ENCODE results near the gene PCGF3. TPM values are rescaled to one million over a fixed set of nuclear protein-coding genes. Genes with fewer than 3 reads are reported as not detected.

Gene PCGF3
- total and polyA plus RNA-seq, 10 of the 15 experiments (the other 5 are each of a cell fraction or from before 2014, with no cell fraction given): 2.2 to 43.8 (median 15.9) TPM

DNA sequence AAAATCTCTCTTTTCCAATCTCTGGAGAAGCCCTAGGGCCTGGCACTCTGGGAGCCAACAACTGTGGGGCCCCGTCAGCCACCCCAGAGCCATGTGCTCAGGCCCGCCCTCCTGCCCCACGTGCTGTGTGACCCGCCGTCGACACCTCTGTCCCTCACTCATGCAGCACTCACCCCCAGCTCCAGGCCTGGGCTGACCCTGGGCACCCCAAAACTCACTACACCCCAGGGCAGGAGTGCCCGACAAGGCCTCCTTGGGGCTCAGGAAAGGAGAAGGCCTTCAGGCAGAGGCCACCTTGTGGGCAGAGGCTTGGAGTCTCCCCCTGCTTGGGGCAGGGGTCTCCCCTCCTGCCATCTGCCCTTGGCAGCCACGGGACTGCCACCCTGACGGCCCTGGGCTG, 25.5 kb upstream of the PCGF3 start:
- POLR2A ChIA-PET: interaction anchor here (1.8 kb wide), 1 partner anchor 19 kb away, joined by 5 read pairs; no protein-coding TSS in a partner anchor

More for the DNA sequence above, 25.5 kb upstream of the PCGF3 start:
- Histone ChIP-seq H3K9me3 (replicated peaks; ENCODE audit: control insufficient read depth, insufficient read depth, low read length) (no peaks in the 10 kb centered on the region), H4K20me1 (ENCODE audit: control insufficient read depth, insufficient read depth) (no peaks in the 10 kb centered on the region), H3K27ac (ENCODE audit: control insufficient read depth, insufficient read depth) (no peak overlapping the region), H3K27me3 (replicated peaks in 1 of 2; ENCODE audit: control insufficient read depth in 2 of 2, insufficient read depth in 2 of 2, low read length in 1 of 2) (no peaks in the 10 kb centered on the region), H3K4me1 (ENCODE audit: control insufficient read depth, insufficient read depth, low read length) (peaks cover 36% of the 10 kb centered on the region), H3K36me3 (ENCODE audit: control insufficient read depth in 2 of 2, insufficient read depth in 2 of 2, low read length in 1 of 2) (no peaks in the 10 kb centered on the region), H3K4me3 (no peak overlapping the region), H3K4me2 (ENCODE audit: control insufficient read depth, insufficient read depth) (peak overlapping the region; percentile 89), H3K79me2 (ENCODE audit: control insufficient read depth, insufficient read depth, low read length) (peaks cover 6% of the 10 kb centered on the region), H3K9ac (ENCODE audit: control insufficient read depth, insufficient read depth, low read length) (no peak overlapping the region), H2AFZ (ENCODE audit: control insufficient read depth, low read depth, low read length) (no peak overlapping the region)
- in situ Hi-C loops (cut with MboI) (no loop called here), intact Hi-C loops (cut with micrococcal nuclease; ENCODE audit: unreplicated experiment) (no loop called here)
- FAIRE-seq: no peak
- SMC1A ChIA-PET (ENCODE audit: uncharacterized antibody, unreplicated experiment): interaction anchor here (1.1 kb wide), 1 partner anchor 74 kb away, joined by 3 read pairs; no protein-coding TSS in a partner anchor
- WGBS (ENCODE audit: insufficient coverage, insufficient replicate concordance, low lambda C conversion rate, missing lambda C conversion rate): 68% methylated on average over 9 of the region's 9 CpGs
- no TSS peak for BruUV-seq (replicated peaks)
- no peak for DNase-seq (ENCODE audit: low read depth, low spot score)
- CTCF ChIA-PET: no interaction called here
- RAD21 ChIA-PET (ENCODE audit: unreplicated experiment): no interaction called here
- TF ChIP-seq E2F4 (IDR thresholded peaks at IDR 0.05; ENCODE audit: low read depth, low read length): no peak
- TF ChIP-seq, protein P1, sequence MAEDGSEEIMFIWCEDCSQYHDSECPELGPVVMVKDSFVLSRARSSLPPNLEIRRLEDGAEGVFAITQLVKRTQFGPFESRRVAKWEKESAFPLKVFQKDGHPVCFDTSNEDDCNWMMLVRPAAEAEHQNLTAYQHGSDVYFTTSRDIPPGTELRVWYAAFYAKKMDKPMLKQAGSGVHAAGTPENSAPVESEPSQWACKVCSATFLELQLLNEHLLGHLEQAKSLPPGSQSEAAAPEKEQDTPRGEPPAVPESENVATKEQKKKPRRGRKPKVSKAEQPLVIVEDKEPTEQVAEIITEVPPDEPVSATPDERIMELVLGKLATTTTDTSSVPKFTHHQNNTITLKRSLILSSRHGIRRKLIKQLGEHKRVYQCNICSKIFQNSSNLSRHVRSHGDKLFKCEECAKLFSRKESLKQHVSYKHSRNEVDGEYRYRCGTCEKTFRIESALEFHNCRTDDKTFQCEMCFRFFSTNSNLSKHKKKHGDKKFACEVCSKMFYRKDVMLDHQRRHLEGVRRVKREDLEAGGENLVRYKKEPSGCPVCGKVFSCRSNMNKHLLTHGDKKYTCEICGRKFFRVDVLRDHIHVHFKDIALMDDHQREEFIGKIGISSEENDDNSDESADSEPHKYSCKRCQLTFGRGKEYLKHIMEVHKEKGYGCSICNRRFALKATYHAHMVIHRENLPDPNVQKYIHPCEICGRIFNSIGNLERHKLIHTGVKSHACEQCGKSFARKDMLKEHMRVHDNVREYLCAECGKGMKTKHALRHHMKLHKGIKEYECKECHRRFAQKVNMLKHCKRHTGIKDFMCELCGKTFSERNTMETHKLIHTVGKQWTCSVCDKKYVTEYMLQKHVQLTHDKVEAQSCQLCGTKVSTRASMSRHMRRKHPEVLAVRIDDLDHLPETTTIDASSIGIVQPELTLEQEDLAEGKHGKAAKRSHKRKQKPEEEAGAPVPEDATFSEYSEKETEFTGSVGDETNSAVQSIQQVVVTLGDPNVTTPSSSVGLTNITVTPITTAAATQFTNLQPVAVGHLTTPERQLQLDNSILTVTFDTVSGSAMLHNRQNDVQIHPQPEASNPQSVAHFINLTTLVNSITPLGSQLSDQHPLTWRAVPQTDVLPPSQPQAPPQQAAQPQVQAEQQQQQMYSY (CRISPR knock-in tag; IDR thresholded peaks at IDR 0.05): no peak
- TF ChIP-seq MYC (IDR thresholded peaks at IDR 0.05; ENCODE audit: insufficient read depth, insufficient read length, insufficient replicate concordance, low read length, severe bottlenecking): no peak
- TF ChIP-seq GATAD2B (conservative IDR thresholded peaks at IDR 0.05; ENCODE audit: low read depth): no peak
- no peak for ATAC-seq

Data from GM12878 (cell line).